Measurements from ENCODE around the gene LYRM4. TPM values are rescaled to one million over a fixed set of nuclear protein-coding genes. Genes with fewer than 3 reads are reported as not detected.

The LYRM4 gene
- total and polyA plus RNA-seq, 2 experiments from 2014 or later: 51.0 to 62.0 TPM

- TF ChIP-seq ZNF462 (CRISPR knock-in tag; IDR thresholded peaks at IDR 0.05) (no peak), POLR2AphosphoS5 (IDR thresholded peaks at IDR 0.05; ENCODE audit: low read depth) (no peak)
Measured at GRCh38 chr6:5157621-5158138, 103.1 kb downstream of the LYRM4 start (continued).

GRCh38 chr6:5156627-5157026, 104.1 kb downstream of the LYRM4 start:
- H3K4me1 Mint-ChIP-seq: peaks cover 14% of the 10 kb centered on the region
- DNase-seq (ENCODE audit: low spot score): no peak
- no peaks in the 10 kb centered on the region for H3K9me3 Mint-ChIP-seq
- no peaks in the 10 kb centered on the region for H3K4me1 ChIP-seq (ENCODE audit: insufficient read depth)
- ATAC-seq: no peak
- no peak overlapping the region for H3K4me3 Mint-ChIP-seq
- H3K79me2 ChIP-seq (replicated peaks; ENCODE audit: insufficient read depth): no peaks in the 10 kb centered on the region
- no peak overlapping the region for H3K4me3 ChIP-seq
- H3K27ac ChIP-seq (ENCODE audit: low read depth): no peak overlapping the region
- H3K4me2 ChIP-seq: no peak overlapping the region
- peaks cover 18% of the 10 kb centered on the region; the same call in 1 of the 2 replicates for H4K20me1 ChIP-seq (replicated peaks; ENCODE audit: insufficient read depth)
- no peak overlapping the region for H2AFZ ChIP-seq
- no peaks in the 10 kb centered on the region for H3K9me2 ChIP-seq (ENCODE audit: insufficient read depth)
- no peak overlapping the region for H3K27ac Mint-ChIP-seq
- H3F3A ChIP-seq (replicated peaks; ENCODE audit: low read depth): no peaks in the 10 kb centered on the region
- H3K27me3 ChIP-seq (ENCODE audit: insufficient read depth): no peaks in the 10 kb centered on the region
- H3K27me3 Mint-ChIP-seq (ENCODE audit: insufficient read depth, low read depth, poor library complexity): peaks cover 3% of the 10 kb centered on the region
- H3K36me3 ChIP-seq (ENCODE audit: insufficient read depth): no peaks in the 10 kb centered on the region
- no peaks in the 10 kb centered on the region for H3K36me3 Mint-ChIP-seq (ENCODE audit: low read depth)
- no peak for TF ChIP-seq ZNF331 (CRISPR knock-in tag; IDR thresholded peaks at IDR 0.05; ENCODE audit: low read depth)
- no peak for TF ChIP-seq EZH2 (IDR thresholded peaks at IDR 0.05; ENCODE audit: low read depth, unreplicated experiment)
- TF ChIP-seq JUNB (IDR thresholded peaks at IDR 0.05; ENCODE audit: unreplicated experiment): no peak
- TF ChIP-seq ZNF462 (CRISPR knock-in tag; IDR thresholded peaks at IDR 0.05): no peak
- TF ChIP-seq POLR2AphosphoS5 (IDR thresholded peaks at IDR 0.05; ENCODE audit: low read depth): no peak
- TF ChIP-seq CTCF (conservative IDR thresholded peaks at IDR 0.05; ENCODE audit: low read depth in 2 of 2): no peak
